ENCODE results near the gene DNAH7. TPM values are rescaled to one million over a fixed set of nuclear protein-coding genes. Genes with fewer than 3 reads are reported as not detected.

The DNAH7 gene
- total and polyA plus RNA-seq, 8 donors, result 0.15 to 48.1 (median 0.98) TPM

DNA sequence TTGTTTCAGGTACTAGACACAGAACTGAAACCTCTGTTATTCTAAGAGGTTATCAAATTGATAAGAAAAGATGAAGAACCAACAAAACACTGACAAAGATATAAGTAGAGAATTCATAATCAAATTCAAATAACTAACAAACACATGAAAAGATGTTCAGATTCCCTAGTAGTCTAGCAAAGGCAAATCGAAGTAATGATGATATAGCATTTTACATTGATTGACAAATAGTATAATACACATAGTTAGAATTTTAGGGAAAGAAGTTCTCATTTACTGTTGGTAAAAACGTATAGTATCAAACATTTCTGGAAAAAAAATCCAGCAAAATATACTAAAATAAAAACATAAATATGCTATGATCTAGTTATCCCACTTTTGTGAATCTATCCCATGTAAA is 50.6 kb downstream of the DNAH7 start:
- no peak overlapping the region for H3K4me3 ChIP-seq
- no peaks in the 10 kb centered on the region for H3K4me1 ChIP-seq
- intact Hi-C loops (cut with DNase I; ENCODE audit: low total_unique reads), result no loop called here
- 72 to 83% (median 82%) methylated on average over 2 of the region's 2 CpGs for WGBS, 5 donors
- TF ChIP-seq POLR2A (IDR thresholded peaks at IDR 0.05), result no peak
- no peak for TF ChIP-seq POLR2AphosphoS5 (IDR thresholded peaks at IDR 0.05)
- no peak for TF ChIP-seq CTCF (IDR thresholded peaks at IDR 0.05)
- TF ChIP-seq EP300 (IDR thresholded peaks at IDR 0.05), result no peak
- DNase-seq, result no peak
- no peaks in the 10 kb centered on the region for H3K9me3 ChIP-seq
- no peaks in the 10 kb centered on the region for H3K36me3 ChIP-seq
- H3K27ac ChIP-seq, result no peak overlapping the region
- H3K27me3 ChIP-seq, result no peaks in the 10 kb centered on the region

DNA sequence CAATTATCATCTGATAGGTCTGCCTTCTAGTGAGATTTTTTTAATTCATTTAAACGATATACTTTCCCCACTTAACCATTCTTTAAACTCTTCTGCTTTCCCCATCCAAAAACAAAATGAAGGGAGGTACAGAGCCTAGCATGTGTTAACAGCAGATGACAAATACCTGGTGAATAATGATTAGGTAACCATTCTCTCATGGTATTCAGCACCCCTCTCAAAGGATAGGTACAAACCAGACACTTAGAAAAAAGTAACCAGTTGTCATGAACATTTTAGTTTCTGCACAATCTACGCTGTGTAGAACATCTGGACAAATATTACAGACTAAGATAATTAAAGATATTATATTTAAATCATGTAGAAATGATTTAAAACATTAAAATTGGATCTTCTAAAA is 56.3 kb downstream of the DNAH7 start:
- Histone ChIP-seq H3K27ac (no peak overlapping the region), H3K4me3 (no peak overlapping the region), H3K27me3 (no peaks in the 10 kb centered on the region), H3K4me1 (no peaks in the 10 kb centered on the region), H3K36me3 (no peaks in the 10 kb centered on the region), H3K9me3 (peaks cover 0 to 3% (median 0%) of the 10 kb centered on the region in 4 donors)
- WGBS, 5 donors, result 83 to 89% (median 86%) methylated on average over 2 of the region's 2 CpGs
- TF ChIP-seq EP300 (IDR thresholded peaks at IDR 0.05), result no peak
- TF ChIP-seq POLR2AphosphoS5 (IDR thresholded peaks at IDR 0.05), result no peak
- no peak for TF ChIP-seq CTCF (IDR thresholded peaks at IDR 0.05)
- no peak for TF ChIP-seq POLR2A (IDR thresholded peaks at IDR 0.05)
- intact Hi-C loops (cut with DNase I; ENCODE audit: low total_unique reads), result no loop called here
- no peak for DNase-seq

DNA sequence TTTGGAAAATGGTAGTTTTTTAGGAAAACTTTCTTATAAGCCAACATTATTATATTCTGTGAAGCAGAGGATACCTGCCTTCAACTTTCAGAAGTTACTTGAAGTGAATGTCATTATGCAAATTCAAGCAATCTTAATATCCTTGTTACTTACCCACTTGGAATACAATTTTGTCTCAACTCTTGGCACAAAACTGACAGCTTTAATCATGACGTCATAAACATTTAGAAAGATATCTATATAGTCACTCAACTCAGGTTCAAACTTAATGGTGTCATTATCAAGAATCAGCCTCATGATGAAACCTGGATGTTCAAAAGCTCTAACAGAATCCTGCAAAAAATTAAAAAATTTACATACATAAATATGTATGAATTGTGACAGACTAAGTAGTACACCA is 68.1 kb downstream of the DNAH7 start:
- Histone ChIP-seq H3K9me3 (no peaks in the 10 kb centered on the region), H3K27me3 (no peaks in the 10 kb centered on the region), H3K36me3 (no peaks in the 10 kb centered on the region), H3K27ac (no peak overlapping the region), H3K4me1 (no peaks in the 10 kb centered on the region), H3K4me3 (no peak overlapping the region)
- no peak for DNase-seq
- WGBS, 5 donors, result 81 to 100% (median 91%) methylated on average over 1 of the region's 1 CpG
- TF ChIP-seq POLR2AphosphoS5 (IDR thresholded peaks at IDR 0.05) (no peak), EP300 (IDR thresholded peaks at IDR 0.05) (no peak), CTCF (IDR thresholded peaks at IDR 0.05) (no peak)
- intact Hi-C loops (cut with DNase I; ENCODE audit: low total_unique reads), result no loop called here

DNA sequence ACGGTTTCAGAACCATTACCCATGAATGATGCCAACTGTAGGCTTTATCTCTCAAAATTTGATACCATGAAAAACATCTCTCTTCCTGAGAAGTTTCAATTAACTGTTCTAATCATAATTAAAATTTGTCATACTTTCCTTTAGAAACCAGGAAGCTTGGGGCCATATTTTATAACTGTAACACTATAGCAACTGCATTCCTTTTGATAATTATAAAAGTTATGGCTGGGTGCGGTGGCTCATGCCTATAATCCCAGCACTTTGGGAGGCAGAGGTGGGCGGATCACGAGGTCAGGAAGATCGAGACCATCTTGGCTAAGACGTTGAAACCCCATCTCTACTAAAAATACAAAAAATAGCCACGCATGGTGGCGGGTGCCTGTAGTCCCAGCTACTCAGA is 70.6 kb downstream of the DNAH7 start:
- no peak overlapping the region for H3K27ac ChIP-seq

More for the DNA sequence above, 70.6 kb downstream of the DNAH7 start:
- no peak for TF ChIP-seq POLR2A (IDR thresholded peaks at IDR 0.05)
- TF ChIP-seq POLR2AphosphoS5 (IDR thresholded peaks at IDR 0.05), result no peak
- TF ChIP-seq CTCF (IDR thresholded peaks at IDR 0.05), result no peak
- no peak for TF ChIP-seq EP300 (IDR thresholded peaks at IDR 0.05)
- no peak for DNase-seq
- H3K4me1 ChIP-seq, result no peaks in the 10 kb centered on the region
- WGBS, 5 donors, result 91 to 97% (median 95%) methylated on average over 8 of the region's 8 CpGs
- H3K27me3 ChIP-seq, result no peaks in the 10 kb centered on the region
- H3K9me3 ChIP-seq, result no peaks in the 10 kb centered on the region
- no peak overlapping the region for H3K4me3 ChIP-seq
- intact Hi-C loops (cut with DNase I; ENCODE audit: low total_unique reads), result no loop called here
- H3K36me3 ChIP-seq, result no peaks in the 10 kb centered on the region
